ENCODE measurements around the gene MCC.
A peak's percentile ranks its signal among the peaks of the same experiment; 100 is the strongest.

Gene MCC

GRCh38 chr5:113202746-113203716, 285.2 kb downstream of the MCC start:
- TF ChIP-seq CTCF (IDR thresholded peaks at IDR 0.05; ENCODE audit: unreplicated experiment in 3 of 3), result no peak
- Mint-ChIP-seq H3K36me3 (ENCODE audit: low read depth) (no peaks in the 10 kb centered on the region), H3K4me1 (peaks cover 68% of the 10 kb centered on the region), H3K4me3 (peak overlapping the region; percentile 24 to 51 (median 37)), H3K9me3 (no peaks in the 10 kb centered on the region), H3K27me3 (ENCODE audit: low read depth) (no peaks in the 10 kb centered on the region), H3K27ac (peak overlapping the region; percentile 51 to 84 (median 55))

- peak overlapping the region in 2 of 3 experiments; percentile 1 to 15 for H3K4me3 Mint-ChIP-seq
Observed at GRCh38 chr5:113202287-113202686, 286.0 kb downstream of the MCC start.

GRCh38 chr5:113201715-113202114, 286.5 kb downstream of the MCC start:
- Mint-ChIP-seq H3K4me3 (peak overlapping the region; percentile 1 to 15 (median 2)), H3K27ac (peak overlapping the region; percentile 53 to 85 (median 55)), H3K36me3 (ENCODE audit: low read depth) (no peaks in the 10 kb centered on the region), H3K27me3 (ENCODE audit: low read depth) (no peaks in the 10 kb centered on the region), H3K4me1 (peaks cover 81% of the 10 kb centered on the region), H3K9me3 (no peaks in the 10 kb centered on the region)
- TF ChIP-seq CTCF (IDR thresholded peaks at IDR 0.05; ENCODE audit: unreplicated experiment in 3 of 3), result no peak

More at GRCh38 chr5:113202287-113202686, 286.0 kb downstream of the MCC start:
- Mint-ChIP-seq H3K27ac (peak overlapping the region; percentile 53 to 85 (median 55)), H3K27me3 (ENCODE audit: low read depth) (no peaks in the 10 kb centered on the region), H3K9me3 (no peaks in the 10 kb centered on the region), H3K4me1 (peaks cover 75% of the 10 kb centered on the region), H3K36me3 (ENCODE audit: low read depth) (no peaks in the 10 kb centered on the region)
- no peak for TF ChIP-seq CTCF (IDR thresholded peaks at IDR 0.05; ENCODE audit: unreplicated experiment in 3 of 3)

- Mint-ChIP-seq H3K4me1 (peaks cover 86% of the 10 kb centered on the region), H3K4me3 (no peak overlapping the region), H3K27ac (peak overlapping the region in 1 of 3 experiments; percentile 41), H3K27me3 (ENCODE audit: low read depth) (no peaks in the 10 kb centered on the region), H3K36me3 (ENCODE audit: low read depth) (peaks cover 15% of the 10 kb centered on the region), H3K9me3 (no peaks in the 10 kb centered on the region)
- no peak for TF ChIP-seq CTCF (IDR thresholded peaks at IDR 0.05; ENCODE audit: unreplicated experiment in 3 of 3)
Observed at GRCh38 chr5:113199122-113199905, 288.9 kb downstream of the MCC start.

GRCh38 chr5:113197456-113198200, 290.6 kb downstream of the MCC start:
- Mint-ChIP-seq H3K36me3 (ENCODE audit: low read depth) (peaks cover 30% of the 10 kb centered on the region), H3K27ac (peak overlapping the region in 1 of 3 experiments; percentile 25), H3K4me1 (peaks cover 72% of the 10 kb centered on the region), H3K27me3 (ENCODE audit: low read depth) (no peaks in the 10 kb centered on the region), H3K9me3 (peaks cover 12% of the 10 kb centered on the region), H3K4me3 (no peak overlapping the region)
- TF ChIP-seq CTCF (IDR thresholded peaks at IDR 0.05; ENCODE audit: unreplicated experiment in 3 of 3), result no peak

Data from nephron (organoid).